Measurements from ENCODE around the gene FARSA.
"Not testable (repeated sequence)": the region's sequence is repeated elsewhere in the genome, so short reads cannot be mapped to it uniquely, and the experiment has no call there.

The FARSA gene

DNA sequence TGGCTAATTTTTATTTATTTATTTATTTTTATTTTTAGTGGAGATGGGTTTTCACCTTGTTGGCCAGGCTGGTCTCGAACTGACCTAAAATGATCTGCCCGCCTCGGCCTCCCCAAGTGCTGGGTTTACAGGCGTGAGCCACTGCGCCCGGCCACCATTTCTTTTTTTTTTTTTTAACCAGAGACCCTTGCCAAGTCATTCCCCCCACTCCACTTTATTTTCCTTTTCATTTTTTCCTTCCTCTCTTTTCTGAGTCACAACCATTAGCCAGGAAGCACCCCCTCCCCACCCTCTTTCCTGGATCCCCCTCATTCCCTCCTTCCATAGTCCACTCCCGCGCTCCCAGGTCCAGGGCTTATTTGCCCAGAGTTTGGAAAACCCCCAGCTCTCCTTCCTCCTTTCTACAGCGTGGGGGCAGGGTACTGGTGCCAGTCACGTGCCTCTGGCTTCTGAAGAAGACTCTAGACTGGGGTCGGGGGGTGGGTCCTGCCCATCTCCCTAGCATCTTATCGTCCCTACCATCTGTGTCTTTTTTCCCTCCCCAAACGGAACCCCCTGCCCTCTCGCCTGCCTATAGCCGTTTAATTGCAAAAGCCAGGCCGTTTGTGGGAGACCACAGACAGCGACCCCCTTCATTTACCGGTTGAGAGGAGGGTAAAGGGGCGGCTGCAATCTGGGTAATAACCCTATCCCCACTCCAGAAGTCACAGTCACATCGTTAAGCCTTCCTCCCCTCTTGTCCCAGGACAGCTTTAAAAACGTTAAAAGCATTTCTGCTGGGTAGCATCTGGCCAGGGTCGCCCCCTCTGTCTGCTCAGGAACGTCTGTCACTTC is 3.8 kb upstream of the FARSA start:
- DNase-seq: no peak

DNA sequence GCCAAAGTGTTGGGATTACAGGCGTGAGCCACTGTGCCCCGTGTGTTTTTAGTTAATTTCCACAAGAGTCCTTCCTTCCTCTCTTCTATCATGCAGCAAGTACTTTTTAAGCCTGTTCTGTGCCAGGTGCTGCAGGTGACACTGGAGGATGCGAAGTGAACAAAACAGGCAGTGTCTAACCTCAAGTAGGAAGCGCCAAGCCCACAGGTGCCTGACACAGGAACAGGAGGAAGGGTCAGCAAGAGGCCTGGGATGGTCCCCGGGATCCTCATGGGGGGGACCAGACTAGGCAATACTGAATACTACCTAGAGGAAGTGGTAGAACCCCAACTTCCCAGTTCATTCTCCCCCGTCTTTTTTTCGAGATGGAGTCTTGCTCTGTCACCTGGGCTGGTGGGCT is 3.1 kb upstream of the FARSA start:
- no peak for DNase-seq

DNA sequence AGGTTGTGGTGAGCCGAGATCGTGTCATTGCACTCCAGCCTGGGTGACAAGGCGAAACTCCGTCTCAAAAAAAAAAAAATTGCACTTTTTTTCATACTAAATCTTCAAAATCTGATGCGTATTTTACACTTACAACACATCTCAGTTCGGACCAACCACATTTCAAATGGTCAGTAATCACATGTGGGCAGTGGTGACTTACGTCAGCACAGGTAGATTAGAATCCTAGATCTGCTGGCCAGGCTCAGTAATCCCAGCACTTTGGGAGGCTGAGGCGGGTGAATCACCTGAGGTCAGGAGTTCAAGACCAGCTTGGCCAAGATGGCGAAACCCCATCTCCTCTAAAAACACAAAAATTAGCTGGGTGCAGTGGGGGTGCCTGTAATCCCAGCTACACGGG is 1.6 kb upstream of the FARSA start:
- no peak for DNase-seq

DNA sequence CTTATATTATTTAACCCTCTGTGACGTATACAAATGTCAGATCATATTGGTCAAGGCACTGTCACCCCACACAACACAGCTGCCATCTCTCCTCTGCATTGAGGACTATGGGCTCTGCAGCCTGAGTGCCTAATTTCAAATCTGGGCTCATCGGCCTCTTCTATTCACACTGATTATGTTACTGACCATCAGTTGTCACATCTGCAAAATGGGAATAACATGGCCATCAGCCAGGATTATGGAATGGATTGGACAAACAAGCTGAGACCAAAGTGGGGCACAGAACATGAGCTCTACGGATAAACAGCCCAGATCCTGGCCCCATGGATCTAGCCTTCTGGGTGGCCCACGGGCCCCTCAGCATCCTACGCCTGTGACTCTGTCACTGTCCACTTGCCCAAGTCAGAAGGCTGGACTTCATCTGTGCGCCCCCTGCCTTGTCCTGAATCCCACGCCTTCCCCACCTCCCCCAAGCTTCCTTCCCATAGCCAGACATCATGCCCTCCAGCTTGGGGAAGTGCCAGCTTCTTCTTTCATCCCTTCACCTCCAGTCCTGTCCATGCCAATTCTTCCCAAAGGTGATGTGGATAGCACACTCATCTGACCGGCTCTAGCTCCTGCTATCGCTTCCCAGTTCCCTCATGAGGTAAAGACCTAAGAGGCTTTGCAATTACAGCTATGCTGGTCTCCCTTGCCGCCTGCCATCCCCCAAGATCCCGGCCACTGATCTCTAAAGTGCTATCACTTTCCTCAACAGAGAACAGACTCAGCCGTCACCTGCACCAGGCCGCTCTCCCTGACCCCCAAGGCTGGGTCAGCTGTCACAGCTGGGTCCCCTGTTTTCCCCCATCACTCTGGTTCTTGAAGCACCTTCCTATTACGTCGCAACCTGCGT is 872 bp downstream of the FARSA start:
- no peak for DNase-seq

DNA sequence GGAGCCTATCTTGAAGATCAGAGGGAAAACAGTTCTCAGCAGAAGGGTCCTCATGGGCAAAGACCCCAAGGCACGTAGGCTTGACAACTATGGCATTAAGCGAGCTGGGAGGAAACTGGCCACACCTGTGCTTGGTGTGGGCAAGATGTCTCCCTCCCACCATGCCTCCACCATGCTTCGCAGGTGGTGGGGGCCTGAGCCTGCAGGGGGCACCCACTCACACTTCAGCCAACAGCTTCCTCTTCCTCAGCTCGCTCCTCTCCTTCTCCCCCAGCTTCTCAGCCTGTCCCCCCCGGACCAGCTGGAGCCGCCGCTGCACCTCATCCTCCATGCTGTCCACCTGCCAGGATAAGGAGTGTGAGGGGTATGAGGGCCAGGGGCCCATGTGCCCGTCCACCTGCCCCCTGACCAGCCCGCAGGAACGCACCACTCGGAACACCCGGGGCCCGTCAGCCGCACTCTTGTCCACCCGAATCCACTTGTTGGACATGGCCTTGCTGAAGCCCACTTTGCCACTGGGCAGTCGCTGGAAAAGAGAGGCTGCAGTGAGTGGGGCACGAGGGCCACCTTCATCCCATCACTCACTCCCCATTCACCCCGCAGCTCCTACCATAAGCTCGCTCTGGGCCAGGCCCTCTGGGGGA is 3.4 kb downstream of the FARSA start:
- no peak for DNase-seq

DNA sequence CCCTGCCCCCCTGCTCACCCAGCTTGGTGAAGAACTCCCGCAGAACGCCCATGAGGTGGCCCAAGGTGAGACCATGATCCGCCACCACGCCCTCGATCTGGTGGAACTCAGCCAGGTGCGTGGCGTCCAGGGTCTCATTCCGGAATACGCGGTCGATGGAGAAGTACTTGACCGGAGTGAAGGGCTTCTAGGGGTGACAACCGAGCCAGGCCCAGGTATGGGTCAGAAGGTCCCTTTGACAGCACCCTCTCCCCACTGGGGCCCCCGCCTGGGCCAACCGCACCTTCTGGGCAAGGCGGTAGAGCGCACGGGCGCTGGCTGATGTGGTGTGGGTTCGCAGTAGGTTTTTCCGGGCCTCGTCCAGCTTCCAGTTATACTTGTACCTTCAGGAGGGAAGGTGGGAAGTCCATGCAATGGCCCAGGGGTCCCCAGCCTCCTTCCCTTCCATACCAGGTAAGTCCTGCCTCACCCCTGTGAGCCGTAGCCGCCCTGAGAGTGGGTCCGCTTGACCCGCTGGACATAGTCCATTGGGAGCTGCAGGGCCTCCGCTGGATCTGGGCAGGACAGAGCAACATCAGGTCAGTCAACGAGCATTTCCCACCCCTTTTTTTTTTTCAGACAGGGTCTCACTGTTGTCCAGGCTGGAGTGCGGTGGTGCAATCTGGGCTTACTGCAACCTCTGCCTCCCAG is 8.7 kb downstream of the FARSA start:
- DNase-seq: no peak

DNA sequence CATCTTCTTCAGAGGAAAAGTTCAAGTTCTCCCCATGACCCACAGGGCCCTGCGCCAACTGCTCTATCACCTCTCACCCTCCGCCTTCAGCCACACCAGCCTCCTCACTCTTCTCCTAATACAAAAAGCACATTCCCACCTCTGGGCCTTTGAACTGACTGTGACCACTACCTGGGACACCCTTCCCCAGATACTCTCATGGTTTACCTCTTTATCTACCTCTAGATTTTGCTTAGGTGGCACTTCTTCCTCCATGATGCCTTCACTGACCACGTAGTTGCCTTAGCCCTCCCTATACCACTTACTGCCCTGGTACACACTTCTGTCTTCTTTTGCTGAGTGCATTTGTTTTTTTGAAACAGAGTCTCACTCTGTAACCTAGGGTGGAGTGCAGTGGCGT is 10.6 kb downstream of the FARSA start:
- no peak for DNase-seq

DNA sequence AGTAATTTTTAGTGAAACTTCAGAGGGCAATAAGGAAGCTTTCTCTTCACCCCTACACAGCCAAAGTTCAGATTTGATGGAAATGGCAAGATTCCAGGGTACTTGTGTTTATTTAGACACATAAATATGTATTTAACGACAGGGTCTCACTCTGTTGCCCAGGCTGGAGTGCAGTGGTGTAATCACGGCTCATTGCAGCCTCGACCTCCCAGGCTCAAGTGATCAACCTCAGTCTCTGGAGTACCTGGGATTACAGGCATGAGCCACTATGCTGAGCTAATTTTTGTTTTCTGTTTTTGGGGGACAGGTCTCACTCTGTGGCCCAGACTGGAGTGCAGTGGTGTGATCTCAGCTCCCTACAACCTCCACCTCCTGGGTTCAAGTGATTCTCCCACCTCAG is 12.5 kb downstream of the FARSA start:
- DNase-seq: no peak

DNA sequence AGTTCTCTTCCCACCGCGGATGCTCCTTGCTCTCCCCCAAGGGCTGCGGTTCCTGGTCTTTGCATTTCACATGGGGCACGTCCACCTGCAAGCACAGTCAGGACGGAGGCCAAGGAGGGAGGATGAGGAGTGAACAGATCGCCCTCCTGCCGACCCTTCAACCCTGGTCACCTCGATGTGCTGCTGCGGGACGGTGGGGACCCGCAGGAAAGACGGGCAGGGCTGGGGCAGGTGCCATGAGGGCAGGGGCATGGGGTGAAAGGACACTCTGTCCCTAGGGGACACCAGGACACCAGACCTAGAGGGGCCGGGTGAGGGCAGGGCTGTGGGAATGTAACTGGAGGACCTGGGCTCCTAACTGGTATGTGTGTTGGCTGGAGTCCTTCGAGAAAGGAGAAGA is 15.3 kb downstream of the FARSA start:
- DNase-seq: no peak

DNA sequence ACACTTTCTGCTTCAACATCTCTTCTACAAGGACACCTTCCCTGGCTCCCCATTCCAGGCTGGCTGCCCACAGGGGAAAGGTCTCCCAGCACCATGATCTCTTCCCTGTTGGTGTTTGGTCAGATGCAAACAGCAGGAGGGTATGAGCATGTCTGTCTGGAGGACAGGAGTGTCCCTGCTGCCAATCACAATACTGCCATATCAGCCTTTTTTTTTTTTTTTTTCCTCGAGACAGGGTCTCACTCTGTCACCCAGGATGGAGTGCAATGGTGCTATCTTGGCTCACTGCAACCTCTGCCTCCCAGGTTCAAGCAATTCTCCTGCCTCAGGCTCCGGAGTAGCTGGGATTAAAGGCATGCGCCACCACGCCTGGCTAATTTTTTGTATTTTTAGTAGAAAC is 17.7 kb downstream of the FARSA start:
- not testable (repeated sequence) for DNase-seq

DNA sequence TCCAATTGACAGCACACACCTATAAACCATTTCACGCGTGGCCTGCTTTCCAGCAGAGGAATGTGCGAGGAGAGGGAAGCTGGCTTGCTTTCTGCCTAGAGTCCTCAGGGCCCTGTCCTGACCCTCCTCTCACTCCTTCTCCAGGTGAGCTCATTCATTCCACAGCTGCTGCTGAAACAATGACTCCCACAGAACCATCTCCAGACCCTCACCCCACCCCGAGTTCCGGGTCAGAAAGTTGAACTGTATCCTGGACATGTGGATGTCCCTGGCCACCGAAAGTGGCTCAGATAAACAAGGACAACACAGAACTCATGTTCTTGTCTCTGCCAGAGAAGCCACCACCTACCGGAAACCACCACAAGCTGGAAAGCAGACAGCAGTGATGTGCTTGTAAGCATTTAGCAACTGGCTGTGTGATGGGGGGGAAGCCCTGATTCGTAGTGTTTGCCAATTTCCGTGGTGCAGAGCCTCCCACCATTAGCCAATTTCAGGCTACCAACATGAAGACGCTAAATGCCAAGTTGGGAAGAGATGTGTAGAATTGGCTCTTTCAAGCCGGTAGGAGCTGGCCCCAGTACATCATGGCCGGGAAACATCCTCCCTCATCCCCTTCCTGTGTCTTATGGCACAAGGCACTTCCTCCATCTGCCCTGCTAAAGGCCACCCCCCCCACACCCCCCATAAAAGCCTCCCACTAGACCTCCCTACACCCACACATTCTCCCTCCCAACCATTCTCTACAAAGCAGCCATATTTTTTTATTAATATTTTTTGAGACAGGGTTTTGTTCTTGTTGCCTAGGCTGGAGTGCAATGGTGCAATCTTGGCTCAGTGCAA is 19.4 kb downstream of the FARSA start:
- DNase-seq: no peak

DNA sequence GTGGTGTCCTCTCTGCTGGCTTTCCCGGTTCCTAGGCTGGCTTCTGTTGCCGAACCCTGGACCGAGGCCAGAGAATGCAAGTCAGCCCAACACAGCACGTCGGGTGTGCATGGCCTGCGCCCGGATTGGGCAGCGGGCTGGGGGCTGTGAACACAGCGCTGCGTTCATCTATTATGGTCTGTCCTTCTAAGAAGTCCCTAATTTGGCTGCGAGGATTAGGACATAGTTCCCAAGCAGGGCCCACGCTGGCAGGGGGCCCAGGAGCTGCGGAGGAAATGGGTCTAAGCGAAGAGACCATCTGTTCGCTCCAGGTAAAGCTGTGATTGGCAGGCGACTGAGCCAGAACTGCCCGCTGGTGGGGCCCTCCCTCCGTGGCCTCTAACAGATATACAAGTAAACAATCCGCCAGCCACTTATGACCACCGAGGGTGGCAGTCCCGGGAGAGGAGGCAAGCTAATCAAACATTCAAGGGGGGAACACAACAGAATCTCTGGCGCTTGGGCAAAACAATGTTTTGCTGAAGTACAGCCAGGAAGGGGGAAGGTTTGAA is 20.4 kb downstream of the FARSA start:
- no peak for DNase-seq

DNA sequence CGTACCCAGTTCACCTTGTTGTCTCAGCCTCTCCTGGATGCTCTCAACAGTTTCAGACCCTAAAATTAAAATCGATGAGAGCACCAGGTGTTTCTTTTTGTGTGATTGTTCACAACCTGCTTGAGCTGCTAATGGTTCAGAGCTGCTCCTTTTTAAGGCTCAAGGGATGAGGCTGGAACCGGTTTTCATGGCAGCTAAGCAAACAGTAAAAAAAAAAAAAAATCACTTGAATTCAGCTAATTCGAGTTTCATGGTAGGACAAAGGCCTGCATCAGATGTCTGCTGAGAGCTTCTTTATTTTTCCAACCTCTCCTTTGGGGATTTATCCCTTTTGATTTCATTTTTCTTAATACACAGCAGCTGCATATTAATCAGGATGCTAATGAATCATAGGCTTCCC is 20.9 kb downstream of the FARSA start:
- DNase-seq: no peak

DNA sequence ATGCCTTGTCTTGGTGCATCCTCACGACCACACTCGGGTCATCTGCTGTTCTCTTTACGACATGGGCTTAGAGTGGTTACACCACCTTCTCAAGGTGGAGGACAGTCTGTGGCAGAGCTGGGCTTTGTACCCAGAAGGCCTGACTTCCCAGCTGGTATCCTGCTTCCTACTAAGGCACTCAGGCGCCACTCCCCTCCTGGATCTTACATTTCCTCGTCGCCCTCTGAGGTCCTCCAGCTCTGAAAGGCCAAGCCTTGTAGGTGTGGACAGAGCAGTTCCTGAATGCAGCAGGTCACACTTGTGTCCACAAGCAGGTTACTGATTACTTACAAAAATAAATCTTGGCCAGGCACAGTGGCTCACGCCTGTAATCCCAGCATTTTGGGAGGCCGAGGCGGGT is 26.3 kb downstream of the FARSA start:
- DNase-seq: no peak

DNA sequence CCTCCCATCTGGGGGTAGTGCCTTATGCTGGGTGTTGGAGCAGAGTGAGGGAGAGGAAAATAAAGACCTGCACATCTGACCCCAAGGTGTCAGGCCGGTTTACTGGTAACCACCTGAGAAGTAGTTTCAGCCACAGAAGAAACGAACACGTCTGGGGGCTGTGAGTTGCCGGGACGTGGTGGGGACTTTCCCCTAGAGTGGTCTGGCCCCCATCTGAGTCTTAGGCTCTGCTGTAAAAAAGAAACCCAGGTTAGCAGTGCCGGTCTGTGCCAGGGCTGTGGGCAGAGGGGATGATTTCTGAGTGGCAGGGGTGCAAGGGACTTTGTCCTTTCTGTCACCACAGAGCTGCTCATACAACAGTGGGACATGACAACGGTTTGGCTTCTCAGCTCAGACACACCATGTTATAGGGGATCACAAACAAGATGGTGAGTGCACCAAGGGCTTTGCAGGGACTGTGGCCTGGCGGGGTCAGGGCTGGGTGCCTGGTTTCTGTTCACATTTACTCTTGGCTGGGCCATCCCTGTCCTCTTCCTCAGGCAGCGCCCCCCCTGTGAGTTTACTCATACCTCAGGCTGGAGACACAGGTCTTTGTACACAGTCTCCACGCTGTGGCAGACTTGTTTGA is 33.5 kb downstream of the FARSA start:
- peak; percentile 82 for DNase-seq

DNA sequence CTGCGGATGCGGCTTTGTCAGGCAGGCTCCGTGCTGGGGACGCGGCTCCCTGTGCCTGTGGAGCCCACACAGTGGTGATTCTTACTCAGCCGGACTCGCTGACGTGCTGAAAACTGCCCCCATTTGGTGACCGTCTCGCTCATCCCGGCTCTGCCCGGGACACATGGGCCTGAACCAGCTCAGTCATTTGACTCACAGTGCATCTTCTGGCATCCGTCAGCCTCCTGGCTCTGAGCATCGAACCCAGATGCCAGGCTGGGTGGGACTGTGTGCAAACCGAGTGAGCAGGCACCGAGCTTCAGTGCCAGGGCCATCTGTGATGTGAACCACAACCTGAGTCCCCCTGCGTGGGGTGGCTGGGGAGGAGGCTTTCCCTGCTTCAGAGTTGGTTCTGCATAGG is 37.1 kb downstream of the FARSA start:
- no peak for DNase-seq

DNA sequence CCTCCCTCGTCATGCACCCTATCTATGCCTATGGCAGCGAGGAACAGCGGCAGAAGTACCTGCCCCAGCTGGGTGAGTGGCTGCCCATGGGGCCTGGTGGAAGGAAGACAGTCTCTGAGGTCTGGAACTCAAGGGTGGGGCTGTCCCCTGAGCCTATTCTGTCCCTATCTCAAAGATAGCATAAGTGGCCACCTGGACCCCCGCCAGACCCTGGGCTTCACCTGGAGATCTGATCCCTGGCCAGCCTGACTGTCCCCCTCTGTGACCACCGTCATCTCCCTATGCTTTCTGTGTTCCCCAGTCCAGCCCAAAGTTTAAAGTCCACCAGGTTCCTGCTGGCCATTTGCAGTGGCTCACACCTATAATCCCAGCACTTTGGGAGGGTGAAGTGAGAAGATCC is 39.9 kb downstream of the FARSA start:
- no peak for DNase-seq

DNA sequence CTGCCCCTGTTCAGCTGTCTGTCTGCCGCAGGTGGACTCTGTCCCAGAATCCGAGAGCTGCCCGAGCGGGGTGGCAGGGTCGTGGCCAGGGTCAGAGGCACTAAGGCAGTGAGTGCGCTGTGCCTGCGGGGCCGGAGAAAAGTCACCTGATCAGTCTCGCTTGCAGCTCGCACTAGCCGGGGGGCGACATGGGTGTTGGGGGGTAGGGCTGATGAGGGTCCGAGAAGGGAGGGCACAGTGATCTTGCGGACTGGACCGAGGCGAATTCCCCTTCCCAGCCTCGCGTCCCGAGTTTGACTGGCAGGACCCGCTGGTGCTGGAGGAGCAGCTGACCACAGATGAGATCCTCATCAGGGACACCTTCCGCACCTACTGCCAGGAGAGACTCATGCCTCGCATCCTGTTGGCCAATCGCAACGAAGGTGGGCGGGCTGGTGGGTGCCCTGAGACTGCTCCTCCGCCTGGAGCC is 41.9 kb downstream of the FARSA start:
- no peak for DNase-seq

DNA sequence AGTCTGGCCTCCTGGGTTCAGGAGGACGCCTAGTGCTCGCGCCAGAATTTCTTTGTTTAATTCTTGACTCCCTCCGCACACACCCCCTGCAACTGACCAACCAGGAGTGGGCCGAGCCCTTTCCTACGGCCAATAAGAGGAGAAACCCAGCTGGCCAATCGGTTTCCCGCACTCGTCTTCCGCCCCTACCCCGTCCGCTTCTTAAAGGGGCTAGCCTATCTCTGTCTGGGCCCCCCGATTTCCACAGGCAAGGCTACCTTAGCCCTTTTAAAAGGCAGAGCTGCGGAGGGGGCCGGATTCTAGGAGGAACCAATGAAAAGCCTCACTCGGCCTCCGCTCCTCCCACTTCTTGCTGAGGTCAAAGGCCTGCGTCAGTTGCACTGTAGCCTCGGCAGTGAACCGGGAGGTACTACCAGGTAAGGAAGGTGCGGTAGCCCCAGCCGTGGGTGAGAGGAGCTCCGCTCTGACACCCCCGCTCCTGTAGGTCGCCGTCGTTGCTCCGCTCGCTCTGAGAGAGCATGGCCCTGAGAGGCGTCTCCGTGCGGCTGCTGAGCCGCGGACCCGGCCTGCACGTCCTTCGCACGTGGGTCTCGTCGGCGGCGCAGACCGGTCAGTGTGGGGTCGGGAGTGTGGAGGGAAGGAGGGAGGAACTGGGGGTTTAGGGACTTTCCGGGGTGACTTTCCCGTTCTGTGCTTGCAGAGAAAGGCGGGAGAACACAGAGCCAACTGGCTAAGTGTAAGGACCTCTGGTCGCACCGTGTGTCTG is 42.5 kb downstream of the FARSA start, which contains the start of gene GCDH:
TSS of gene GCDH (plus strand) at position 374 of the 766 bp plus-strand sequence. CDS start at position 519, 145 bp downstream.
- peak; percentile 97 for DNase-seq

DNA sequence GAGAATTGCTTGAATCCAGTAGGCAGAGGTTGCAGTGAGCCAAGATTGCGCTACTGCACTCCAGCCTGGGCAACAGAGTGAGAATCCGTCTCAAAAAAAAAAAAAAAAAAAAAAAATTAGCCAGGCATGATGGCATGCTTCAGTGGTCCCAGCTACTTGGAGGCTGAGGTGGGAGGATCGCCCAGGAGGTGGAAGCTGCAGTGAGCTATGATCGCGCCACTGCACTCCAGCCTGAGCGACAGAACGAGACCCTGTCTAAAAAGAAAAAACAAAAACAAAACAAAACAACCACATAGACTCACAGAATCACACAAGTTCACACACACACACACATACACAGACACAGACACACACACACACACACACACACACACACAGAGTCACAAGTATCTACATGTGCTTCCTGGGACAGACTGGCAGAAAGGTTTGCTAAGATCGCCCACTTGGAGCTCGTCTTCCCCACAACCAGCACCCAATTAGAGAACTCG is 43.2 kb downstream of the FARSA start:
- DNase-seq: not testable (repeated sequence)

Measured in NK-92 treated with Interleukin-12 subunit alpha and Interleukin-12 subunit beta, amount 100 ng/mL, for 24 hours (cell line).